Activated CD8-positive, alpha-beta T cell treated with anti-CD3 and anti-CD28 coated beads for 36 hours (primary cell): Measurements from ENCODE around the gene PTPRN2. TPM values are rescaled to one million over a fixed set of nuclear protein-coding genes. Genes with fewer than 3 reads are reported as not detected.
A peak's percentile ranks its signal among the peaks of the same experiment; 100 is the strongest.

Experiments used
- ATAC-seq: fragments of 200-7000 bp; cut with Tn5 transposase; one replicate; pipeline ENCODE4 v1.10.0; 2021; ENCODE audit warnings: mild to moderate bottlenecking, moderate library complexity
- CTCF ChIA-PET: fragments of 350-600 bp; sonication (Branson Sonifier 250); formaldehyde crosslinking; loops from one replicate; lab custom pipeline; 2021; ENCODE audit warnings: antibody characterized with exemption; lab: Charles Lee
- POLR2A ChIA-PET: fragments of 350-600 bp; sonication (Branson Sonifier 250); formaldehyde crosslinking; loops from one replicate; lab custom pipeline; 2021; ENCODE audit warnings: antibody characterized with exemption; lab: Charles Lee
- DNase-seq: peaks from one replicate; pipeline ENCODE4 v3.0.0-alpha.2; 2020
- H3K27ac Mint-ChIP-seq: one replicate; pipeline ENCODE4 v1.8.0; 2021; ENCODE audit warnings: mild to moderate bottlenecking, mixed read lengths
- H3K27me3 Mint-ChIP-seq: one replicate; pipeline ENCODE4 v1.8.0; 2021; ENCODE audit warnings: mixed read lengths
- H3K36me3 Mint-ChIP-seq: one replicate; pipeline ENCODE4 v1.8.0; 2021; ENCODE audit warnings: low read depth, mixed read lengths
- H3K4me1 Mint-ChIP-seq: one replicate; pipeline ENCODE4 v1.8.0; 2021; ENCODE audit warnings: low read depth, mixed read lengths
- H3K4me3 Mint-ChIP-seq: one replicate; pipeline ENCODE4 v1.8.0; 2021; ENCODE audit warnings: mild to moderate bottlenecking, moderate library complexity, mixed read lengths
- H3K9me3 Mint-ChIP-seq: one replicate; pipeline ENCODE4 v1.8.0; 2021; ENCODE audit warnings: mixed read lengths
- intact Hi-C: fragments of 100-400 bp; cut with micrococcal nuclease; formaldehyde crosslinking; loops from one replicate; pipeline ENCODE4 v1.10.0; 2022
- total RNA-seq, 2 experiments: library from RNA; stranded (reverse); gene quantifications; one replicate each; pipeline ENCODE4 v1.2.3, GENCODE V29; 2021
- TF ChIP-seq, protein P1 (sequence below): fragments of 200-600 bp; IDR thresholded peaks from one replicate; pipeline ENCODE4 v1.8.0; 2022; ENCODE audit warnings: antibody characterized with exemption, mild to moderate bottlenecking

The PTPRN2 gene
- total RNA-seq, 2 experiments from 2014 or later = 0.49 to 0.65 TPM

GRCh38 chr7:157986051-157986450 lies 601.6 kb downstream of the PTPRN2 start:
- no peaks in the 10 kb centered on the region for H3K27me3 Mint-ChIP-seq
- H3K4me1 Mint-ChIP-seq = no peaks in the 10 kb centered on the region
- no peaks in the 10 kb centered on the region for H3K9me3 Mint-ChIP-seq
- ChIA-PET CTCF (no interaction called here), POLR2A (no interaction called here)
- intact Hi-C loops = no loop called here
- no peak for ATAC-seq
- TF ChIP-seq, protein P1, sequence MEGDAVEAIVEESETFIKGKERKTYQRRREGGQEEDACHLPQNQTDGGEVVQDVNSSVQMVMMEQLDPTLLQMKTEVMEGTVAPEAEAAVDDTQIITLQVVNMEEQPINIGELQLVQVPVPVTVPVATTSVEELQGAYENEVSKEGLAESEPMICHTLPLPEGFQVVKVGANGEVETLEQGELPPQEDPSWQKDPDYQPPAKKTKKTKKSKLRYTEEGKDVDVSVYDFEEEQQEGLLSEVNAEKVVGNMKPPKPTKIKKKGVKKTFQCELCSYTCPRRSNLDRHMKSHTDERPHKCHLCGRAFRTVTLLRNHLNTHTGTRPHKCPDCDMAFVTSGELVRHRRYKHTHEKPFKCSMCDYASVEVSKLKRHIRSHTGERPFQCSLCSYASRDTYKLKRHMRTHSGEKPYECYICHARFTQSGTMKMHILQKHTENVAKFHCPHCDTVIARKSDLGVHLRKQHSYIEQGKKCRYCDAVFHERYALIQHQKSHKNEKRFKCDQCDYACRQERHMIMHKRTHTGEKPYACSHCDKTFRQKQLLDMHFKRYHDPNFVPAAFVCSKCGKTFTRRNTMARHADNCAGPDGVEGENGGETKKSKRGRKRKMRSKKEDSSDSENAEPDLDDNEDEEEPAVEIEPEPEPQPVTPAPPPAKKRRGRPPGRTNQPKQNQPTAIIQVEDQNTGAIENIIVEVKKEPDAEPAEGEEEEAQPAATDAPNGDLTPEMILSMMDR = no peak
- H3K27ac Mint-ChIP-seq = no peak overlapping the region
- DNase-seq = no peak
- H3K4me3 Mint-ChIP-seq = no peak overlapping the region
- no peaks in the 10 kb centered on the region for H3K36me3 Mint-ChIP-seq

DNA sequence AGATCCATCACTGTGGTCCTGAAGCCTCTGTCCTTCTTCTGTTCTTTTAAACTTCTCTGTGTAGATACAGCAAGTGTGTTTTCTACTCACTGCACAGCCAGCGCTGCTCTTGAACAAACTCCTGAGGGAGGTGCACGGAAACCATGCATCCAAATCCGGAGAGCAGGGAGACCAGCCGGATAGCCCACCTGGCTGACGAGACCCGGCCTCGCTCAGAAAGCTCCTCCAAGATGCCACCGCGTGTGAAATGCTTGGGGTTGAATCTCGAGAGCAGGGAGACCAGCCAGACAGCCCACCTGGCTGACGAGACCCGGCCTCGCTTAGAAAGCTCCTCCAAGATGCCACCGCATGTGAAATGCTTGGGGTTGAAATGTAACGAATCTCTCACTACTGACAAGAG lies 602.0 kb downstream of the PTPRN2 start:
- H3K27me3 Mint-ChIP-seq = no peaks in the 10 kb centered on the region
- ChIA-PET POLR2A (no interaction called here), CTCF (no interaction called here)
- no peak overlapping the region for H3K4me3 Mint-ChIP-seq
- H3K4me1 Mint-ChIP-seq = no peaks in the 10 kb centered on the region
- intact Hi-C loops = no loop called here
- no peaks in the 10 kb centered on the region for H3K9me3 Mint-ChIP-seq
- ATAC-seq (no peak), DNase-seq (no peak)
- H3K36me3 Mint-ChIP-seq = no peaks in the 10 kb centered on the region
- no peak overlapping the region for H3K27ac Mint-ChIP-seq
- TF ChIP-seq, protein P1 = no peak

- ATAC-seq (peak; percentile 17), DNase-seq (no peak)
- intact Hi-C loops = no loop called here
- ChIA-PET CTCF (no interaction called here), POLR2A (no interaction called here)
- Mint-ChIP-seq H3K9me3 (no peaks in the 10 kb centered on the region), H3K27ac (no peak overlapping the region), H3K27me3 (no peaks in the 10 kb centered on the region), H3K36me3 (no peaks in the 10 kb centered on the region), H3K4me1 (no peaks in the 10 kb centered on the region), H3K4me3 (no peak overlapping the region)
- TF ChIP-seq, protein P1 = no peak
These were observed 603.0 kb downstream of the PTPRN2 start for GRCh38 chr7:157984423-157985163.

DNA sequence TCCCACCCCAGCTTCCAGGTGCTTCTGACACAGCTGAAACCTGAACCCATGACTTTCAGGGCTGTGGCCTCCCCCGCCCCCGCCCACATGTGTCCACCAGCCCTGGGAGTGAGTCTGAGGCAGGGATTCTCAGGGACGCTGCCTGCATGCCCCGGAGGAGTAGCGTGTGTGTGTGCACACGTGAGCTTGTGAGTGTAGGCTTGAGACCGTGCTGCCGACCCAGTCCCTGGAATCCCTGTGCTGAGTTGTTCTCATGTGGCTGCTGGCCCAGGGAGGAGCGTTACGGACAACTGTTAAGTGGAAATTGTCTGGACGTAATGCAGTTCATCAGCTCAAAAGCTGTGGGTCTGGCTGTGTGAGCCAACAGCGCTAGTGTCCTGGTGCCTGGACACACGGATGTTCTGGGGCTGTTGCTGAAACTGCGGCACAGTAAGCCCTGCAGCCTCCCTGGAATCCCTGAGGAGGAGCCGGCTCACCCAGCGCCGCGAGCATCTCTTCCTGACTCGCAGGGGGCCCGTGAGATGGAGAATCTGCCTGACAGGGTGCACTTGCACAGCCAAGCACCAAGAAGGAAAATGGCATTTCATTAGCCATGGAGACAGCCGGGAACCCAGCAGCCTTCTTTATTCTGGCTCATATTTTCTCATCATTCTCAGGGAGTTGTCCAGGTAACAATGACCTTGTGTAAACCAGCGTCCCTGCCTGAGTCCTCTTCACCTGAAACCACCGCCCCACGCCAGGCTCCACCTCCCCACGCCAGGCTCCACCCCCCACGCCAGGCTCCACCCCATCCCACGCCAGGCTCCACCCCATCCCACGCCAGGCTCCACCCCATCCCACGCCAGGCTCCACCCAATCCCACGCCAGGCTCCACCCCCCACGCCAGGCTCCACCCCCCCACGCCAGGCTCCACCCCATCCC lies 603.9 kb downstream of the PTPRN2 start:
- POLR2A ChIA-PET = no interaction called here
- Mint-ChIP-seq H3K36me3 (no peaks in the 10 kb centered on the region), H3K4me3 (no peak overlapping the region), H3K27me3 (no peaks in the 10 kb centered on the region), H3K4me1 (no peaks in the 10 kb centered on the region), H3K27ac (no peak overlapping the region), H3K9me3 (no peaks in the 10 kb centered on the region)
- CTCF ChIA-PET = no interaction called here
- ATAC-seq (no peak), DNase-seq (no peak)
- intact Hi-C loops = no loop called here
- TF ChIP-seq, protein P1 = no peak

- CTCF ChIA-PET = no interaction called here
- Mint-ChIP-seq H3K27me3 (no peaks in the 10 kb centered on the region), H3K9me3 (no peaks in the 10 kb centered on the region), H3K4me1 (no peaks in the 10 kb centered on the region), H3K4me3 (no peak overlapping the region), H3K27ac (no peak overlapping the region), H3K36me3 (no peaks in the 10 kb centered on the region)
- TF ChIP-seq, protein P1 = no peak
- DNase-seq = no peak
- ATAC-seq = no peak
- intact Hi-C loops = no loop called here
- POLR2A ChIA-PET = no interaction called here
These were observed 605.8 kb downstream of the PTPRN2 start for GRCh38 chr7:157981778-157982177.
